GM18502 (cell line): Measurements from ENCODE around the gene RIPK1.
"Not testable (repeated sequence)": the region's sequence is repeated elsewhere in the genome, so short reads cannot be mapped to it uniquely, and the experiment has no call there.

Source experiments
- ATAC-seq: cut with Tn5 transposase; IDR thresholded peaks from one replicate; pipeline ENCODE4 v1.9.1; 2021; ENCODE audit warnings: mild to moderate bottlenecking; ENCODE audit not compliant: unreplicated experiment, poor library complexity

RIPK1 gene

GRCh38 chr6:3045369-3045768, 22.9 kb upstream of the RIPK1 start:
- ATAC-seq = no peak

- ATAC-seq = no peak
Measured at GRCh38 chr6:3045777-3046176, 22.5 kb upstream of the RIPK1 start.

DNA sequence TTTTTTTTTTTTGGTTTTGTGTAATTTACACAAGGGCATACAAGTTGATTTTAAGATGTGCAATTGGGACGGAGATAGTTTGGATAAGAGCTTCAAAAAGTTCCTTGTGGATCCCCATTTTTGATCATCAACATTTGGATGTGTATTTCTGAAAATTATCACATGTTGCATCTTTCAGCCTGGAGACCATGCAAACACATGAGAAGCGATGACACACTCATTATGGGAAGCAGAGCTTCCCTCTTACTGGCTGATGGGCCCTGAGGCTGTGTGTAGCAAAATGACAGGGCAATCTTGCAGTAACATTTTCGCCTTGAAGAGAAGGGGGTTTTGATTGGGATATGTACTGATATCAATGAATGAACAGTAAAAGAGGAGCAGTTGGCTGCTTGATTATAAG, 22.0 kb upstream of the RIPK1 start:
- no peak for ATAC-seq

GRCh38 chr6:3048009-3048408, 20.3 kb upstream of the RIPK1 start:
- not testable (repeated sequence) for ATAC-seq

DNA sequence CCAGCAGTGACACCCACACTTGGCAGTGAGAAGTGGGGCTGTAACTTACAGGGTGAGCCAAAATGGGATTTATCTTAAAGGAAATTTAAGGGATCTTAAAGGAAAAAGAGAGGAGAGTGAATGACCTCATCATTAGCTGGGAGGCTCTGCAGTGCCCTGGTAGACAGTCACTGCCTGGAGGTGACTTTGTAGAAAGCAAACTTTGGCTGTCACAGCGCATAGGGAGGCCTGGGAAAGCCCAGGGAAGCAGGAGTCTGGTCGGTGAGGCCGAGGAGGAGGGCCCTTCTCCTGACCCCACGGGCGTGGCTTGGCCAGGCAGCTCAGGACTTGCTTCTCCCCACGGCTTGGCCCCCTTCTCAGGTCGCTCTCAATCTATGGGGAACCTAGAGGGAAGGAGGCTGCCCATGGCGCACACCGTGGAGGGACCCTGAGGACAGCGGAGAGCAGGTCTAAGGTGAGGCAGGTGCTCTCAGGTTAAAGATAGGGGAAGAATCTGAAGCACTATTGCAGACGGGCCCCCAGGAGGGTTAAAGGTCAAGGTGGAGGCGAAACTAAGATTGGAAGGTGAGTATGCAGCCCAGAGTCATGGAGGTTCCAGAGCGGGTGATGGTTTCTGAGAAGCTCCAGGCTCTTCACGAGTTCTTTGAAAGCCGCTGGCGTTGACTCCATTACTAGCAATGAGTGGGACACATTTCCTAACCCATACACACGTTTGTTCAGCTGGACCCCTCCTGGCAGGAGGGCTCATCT, 15.6 kb upstream of the RIPK1 start:
- no peak for ATAC-seq

- ATAC-seq = no peak
Measured at GRCh38 chr6:3053231-3053508, 15.1 kb upstream of the RIPK1 start.

DNA sequence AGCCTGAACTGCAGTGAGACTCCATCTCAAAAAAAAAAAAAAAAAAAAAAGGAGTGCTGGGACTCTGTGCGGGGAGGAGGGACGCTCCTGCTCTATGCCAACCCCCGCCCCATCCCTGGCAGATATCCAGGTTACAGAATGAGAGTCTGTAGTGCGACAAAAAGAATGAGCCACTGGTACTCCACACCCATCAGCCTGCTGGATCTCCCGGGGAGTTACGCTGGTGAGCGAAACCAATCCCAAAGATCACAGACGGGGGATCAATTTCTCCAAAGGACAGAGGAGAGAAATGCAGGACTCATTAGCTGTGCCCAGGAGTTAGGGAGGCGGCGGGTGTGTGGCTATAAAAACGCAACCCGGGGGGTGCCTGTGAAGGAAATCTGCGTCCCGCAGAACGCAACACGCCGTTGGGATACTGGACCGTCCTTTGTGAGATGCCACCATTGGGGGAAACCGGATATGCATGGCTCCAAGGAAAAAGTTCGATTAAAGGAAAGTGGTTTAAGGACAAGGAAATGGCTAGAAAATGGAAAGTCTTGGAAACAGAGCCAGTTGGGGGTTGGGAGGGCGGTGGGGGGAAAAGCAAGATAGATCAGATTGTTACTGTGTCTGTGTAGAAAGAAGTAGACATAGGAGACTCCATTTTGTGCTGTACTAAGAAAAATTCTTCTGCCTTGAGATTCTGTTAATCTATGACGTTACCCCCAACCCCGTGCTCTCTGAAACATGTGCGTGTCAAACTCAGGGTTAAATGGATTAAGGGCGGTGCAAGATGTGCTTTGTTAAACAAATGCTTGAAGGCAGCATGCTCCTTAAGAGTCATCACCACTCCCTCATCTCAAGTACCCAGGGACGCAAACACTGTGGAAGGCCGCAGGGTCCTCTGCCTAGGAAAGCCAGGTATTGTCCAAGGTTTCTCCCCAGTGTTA, 13.8 kb upstream of the RIPK1 start:
- not testable (repeated sequence) for ATAC-seq

DNA sequence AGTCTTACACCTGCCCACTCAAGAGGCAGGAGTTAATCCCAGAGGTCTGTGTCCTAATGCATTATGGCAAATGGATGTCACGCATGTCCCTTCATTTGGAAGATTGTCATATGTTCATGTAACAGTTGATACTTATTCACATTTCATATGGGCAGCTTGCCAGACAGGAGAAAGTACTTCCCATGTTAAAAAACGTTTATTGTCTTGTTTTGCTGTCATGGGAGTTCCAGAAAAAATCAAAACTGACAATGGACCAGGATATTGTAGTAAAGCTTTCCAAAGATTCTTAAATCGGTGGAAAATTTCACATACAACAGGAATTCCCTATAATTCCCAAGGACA, 13.2 kb upstream of the RIPK1 start:
- not testable (repeated sequence) for ATAC-seq

DNA sequence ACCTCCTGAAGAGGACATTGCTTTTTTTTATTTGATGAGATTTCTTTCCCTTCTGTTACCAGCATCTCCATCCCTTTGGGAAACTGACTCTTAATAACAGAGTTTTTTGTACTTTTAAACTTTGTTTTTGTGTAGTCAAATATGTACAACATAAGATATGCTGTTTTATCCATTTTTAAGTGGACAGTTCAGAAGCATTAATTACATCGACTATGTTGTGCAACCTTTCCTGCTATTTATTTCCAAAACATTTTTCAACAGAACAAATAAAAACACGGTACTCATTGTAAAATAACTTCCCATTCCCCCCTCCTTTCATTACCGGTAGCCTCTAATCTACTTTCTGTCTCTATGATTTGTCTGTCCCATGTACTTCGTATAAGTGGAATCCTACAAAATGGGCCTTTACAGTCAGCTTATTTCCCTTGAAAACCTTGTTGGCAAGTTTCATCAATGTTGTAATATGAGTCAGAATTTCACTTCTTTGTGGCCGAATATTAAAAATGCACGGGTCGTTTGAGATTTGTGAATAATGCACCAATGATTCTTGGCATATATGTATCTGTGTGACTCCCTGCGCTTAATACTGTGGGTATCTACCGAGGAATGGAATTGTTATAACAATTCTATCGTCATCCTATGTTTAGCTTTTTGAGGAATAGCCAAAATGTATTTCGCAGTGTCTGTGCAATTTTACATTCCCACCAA, 11.1 kb upstream of the RIPK1 start:
- no peak for ATAC-seq

DNA sequence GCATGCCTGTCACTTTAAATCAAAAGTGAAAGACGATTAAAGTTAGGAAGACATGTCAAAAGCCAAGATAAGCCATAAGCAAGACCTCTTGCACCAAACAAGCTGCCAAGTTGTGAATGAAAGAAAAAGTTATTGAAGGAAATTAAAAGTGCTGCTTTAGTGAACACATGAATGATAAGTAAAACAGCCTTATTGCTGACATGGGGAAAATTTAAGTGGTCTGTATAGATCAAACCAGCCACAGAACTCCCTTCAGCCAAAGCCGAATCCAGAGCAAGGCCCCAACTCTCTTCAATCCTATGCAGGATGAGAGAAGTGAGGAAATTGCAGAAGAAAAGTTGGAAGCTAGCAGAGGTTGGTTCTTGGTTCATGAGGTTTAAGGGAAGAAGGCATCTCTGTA, 9.3 kb upstream of the RIPK1 start:
- no peak for ATAC-seq

GRCh38 chr6:3060092-3060491, 8.2 kb upstream of the RIPK1 start:
- ATAC-seq = not testable (repeated sequence)

- no peak for ATAC-seq
Measured at GRCh38 chr6:3061501-3061941, 6.8 kb upstream of the RIPK1 start.

GRCh38 chr6:3063340-3063732, 5.0 kb upstream of the RIPK1 start:
- ATAC-seq = not testable (repeated sequence)

DNA sequence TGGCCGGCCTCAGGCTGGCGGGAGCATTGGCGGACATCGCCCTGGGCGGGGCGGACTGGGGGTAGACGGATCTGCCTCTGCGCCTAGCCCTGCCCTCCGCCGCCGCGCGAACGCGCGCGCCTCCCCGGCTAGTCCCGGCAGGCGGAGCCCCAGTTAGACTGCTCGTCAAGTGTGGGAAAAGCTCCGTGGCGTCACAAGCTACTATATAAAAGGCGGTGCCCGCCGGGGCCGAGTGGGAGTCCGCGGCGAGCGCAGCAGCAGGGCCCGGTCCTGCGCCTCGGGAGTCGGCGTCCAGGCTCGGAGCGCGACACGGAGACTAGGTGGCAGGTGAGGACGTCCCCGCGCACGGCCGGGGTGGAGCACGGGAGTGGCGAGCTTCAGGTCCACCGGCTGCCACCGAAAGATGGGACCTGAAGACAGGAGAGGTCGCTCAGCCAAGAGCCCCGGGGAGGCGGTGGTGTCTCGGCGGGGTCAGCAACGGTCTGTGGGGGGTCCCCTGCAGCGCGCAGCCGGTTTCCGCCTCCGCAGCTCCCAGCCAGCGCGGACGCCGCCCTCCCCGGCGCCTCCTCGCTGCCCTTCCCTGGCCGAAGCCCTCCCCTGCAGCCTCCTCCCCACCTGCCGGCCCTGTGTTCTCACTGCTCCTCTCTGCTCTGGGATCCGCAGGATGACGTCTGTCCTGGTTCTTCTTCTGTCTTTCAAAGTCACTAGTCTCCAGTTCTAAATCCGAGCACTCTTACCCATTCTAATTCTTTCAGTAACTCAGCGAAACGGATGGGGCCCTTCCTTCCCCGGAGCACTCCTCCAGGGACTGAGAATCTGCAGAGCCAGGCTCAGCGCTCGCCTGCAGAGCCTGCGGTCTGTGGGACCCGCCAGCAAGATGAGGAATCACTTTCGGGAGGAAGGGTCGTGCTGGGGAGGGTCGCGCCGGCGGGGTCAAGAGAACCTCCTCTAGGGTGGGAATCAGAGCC, 4.3 kb upstream of the RIPK1 start:
- ATAC-seq = peak; percentile 71

DNA sequence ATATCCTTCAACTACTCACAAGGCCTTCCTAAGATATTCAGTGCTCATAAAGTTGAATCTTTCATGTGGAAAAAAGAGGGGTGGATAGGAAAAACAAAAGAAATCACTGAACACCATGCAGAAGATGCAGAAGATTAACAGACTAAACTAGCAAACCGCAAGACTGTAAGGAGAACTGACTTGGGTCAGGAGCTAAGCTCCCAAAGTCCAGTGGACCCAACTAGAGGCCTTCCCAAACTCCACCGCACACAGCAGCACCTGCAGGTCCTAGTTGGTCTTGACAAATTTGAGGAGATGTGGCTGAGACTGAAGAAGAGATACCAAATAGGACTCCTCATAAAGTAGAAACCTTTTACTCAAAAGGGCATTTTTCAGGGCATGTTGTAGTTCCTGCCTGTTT, 3.3 kb downstream of the RIPK1 start:
- no peak for ATAC-seq

GRCh38 chr6:3072798-3073197, 4.5 kb downstream of the RIPK1 start:
- no peak for ATAC-seq

- no peak for ATAC-seq
Measured at GRCh38 chr6:3073382-3073781, 5.1 kb downstream of the RIPK1 start.

DNA sequence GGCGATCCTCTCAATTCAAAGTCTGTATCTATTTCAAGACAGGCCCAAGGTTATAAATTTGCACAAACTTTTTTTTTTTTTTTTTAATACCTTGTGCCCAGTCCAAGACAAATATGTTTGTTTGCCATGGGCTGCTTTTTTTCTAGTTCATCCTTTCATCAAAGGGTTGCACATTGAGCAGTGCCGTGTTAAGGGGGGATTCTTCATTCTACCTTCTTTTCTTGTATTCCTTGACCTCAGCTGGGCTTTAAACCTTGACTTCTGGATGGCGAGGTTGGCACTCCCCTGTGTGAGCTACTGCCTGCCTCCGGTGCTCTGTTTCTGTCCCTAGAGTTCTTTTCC, 7.4 kb downstream of the RIPK1 start:
- no peak for ATAC-seq

DNA sequence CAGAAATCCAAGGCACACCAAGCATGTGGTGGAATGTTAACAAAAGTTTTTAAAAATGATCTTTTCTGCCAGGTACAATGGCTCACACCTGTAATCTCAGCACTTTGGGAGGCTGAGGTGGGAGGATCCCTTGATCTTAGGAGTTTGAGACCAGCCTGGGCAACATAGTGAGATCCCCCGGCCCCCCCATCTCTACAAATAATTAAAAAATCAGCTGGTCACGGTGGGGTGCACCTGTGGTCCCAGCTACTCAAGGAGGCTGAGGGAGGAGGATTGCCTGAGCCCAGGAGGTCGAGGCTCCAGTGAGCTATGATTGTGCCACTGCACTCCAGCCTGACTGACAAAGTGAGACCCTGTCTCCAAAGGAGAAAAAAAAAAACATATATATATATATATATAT, 8.0 kb downstream of the RIPK1 start:
- ATAC-seq = no peak

GRCh38 chr6:3077430-3077829, 9.1 kb downstream of the RIPK1 start:
- ATAC-seq = no peak
